ENCODE measurements around the gene TAS1R1. TPM values are rescaled to one million over a fixed set of nuclear protein-coding genes. Genes with fewer than 3 reads are reported as not detected.

Gene TAS1R1
- total RNA-seq: not detected in 2 replicates

GRCh38 chr1:6554907-6555778 lies at the start of gene TAS1R1:
Gene TAS1R1, plus strand, starts transcription at chr1:6555307. Its CDS starts 67 bp downstream, at chr1:6555374.

DNA sequence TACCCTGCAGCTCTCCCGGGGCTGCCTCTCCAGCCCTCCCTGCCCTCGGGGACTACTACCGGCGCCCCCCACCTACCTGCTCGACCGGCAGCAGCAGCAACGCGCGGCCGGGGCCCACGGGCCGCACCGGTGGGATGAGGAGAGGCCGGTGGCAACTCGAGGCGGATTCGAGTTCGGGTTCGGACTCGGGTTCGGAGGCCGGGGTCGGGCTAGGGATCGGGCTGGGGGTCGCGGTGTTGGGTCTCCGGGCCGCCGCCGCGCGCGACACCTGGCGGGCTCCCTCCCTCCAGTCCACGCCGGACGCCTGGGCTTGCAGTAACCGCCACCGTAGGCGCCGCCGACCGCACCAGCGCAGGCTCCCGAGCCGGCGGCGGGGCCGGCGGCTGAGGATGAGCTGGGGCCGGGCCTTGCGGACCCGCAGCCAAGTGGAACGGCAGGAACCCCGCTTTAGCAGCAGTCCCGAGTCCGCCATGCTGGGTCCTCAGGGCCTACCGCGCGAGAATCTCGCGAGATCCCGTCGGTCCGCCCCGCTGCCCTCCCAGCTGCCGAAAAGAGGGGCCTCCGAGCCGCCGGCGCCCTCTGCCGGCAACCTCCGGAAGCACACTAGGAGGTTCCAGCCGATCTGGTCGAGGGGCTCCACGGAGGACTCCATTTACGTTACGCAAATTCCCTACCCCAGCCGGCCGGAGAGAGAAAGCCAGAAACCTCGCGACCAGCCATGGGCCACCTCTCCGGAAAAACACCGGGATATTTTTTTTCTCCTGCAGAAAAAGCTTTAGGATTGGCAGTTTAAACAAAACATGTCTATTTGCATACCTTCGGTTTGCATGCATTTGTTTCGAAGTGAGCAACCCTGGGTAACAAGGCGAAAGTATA lies 838 bp upstream of the TAS1R1 start, which contains the start of gene NOL9:
TSS of gene NOL9 (minus strand) at position 483 of the 876 bp plus-strand sequence. CDS start at position 472, 11 bp downstream.

DNA sequence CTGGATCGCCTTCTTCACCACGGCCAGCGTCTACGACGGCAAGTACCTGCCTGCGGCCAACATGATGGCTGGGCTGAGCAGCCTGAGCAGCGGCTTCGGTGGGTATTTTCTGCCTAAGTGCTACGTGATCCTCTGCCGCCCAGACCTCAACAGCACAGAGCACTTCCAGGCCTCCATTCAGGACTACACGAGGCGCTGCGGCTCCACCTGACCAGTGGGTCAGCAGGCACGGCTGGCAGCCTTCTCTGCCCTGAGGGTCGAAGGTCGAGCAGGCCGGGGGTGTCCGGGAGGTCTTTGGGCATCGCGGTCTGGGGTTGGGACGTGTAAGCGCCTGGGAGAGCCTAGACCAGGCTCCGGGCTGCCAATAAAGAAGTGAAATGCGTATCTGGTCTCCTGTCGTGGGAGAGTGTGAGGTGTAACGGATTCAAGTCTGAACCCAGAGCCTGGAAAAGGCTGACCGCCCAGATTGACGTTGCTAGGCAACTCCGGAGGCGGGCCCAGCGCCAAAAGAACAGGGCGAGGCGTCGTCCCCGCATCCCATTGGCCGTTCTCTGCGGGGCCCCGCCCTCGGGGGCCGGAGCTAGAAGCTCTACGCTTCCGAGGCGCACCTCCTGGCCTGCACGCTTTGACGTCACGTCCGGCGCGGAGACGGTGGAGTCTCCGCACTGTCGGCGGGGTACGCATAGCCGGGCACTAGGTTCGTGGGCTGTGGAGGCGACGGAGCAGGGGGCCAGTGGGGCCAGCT lies 24.4 kb downstream of the TAS1R1 start, which contains the start of gene ZBTB48:
TSS of gene ZBTB48 (plus strand) at position 621 of the 745 bp plus-strand sequence. CDS start 616 bp downstream, outside the sequence.

GRCh38 chr1:6602669-6603237 lies 47.6 kb downstream of the TAS1R1 start, which contains the start of gene KLHL21:
Gene KLHL21, minus strand, starts transcription at chr1:6602869. Its CDS starts 52 bp downstream, at chr1:6602817.

DNA sequence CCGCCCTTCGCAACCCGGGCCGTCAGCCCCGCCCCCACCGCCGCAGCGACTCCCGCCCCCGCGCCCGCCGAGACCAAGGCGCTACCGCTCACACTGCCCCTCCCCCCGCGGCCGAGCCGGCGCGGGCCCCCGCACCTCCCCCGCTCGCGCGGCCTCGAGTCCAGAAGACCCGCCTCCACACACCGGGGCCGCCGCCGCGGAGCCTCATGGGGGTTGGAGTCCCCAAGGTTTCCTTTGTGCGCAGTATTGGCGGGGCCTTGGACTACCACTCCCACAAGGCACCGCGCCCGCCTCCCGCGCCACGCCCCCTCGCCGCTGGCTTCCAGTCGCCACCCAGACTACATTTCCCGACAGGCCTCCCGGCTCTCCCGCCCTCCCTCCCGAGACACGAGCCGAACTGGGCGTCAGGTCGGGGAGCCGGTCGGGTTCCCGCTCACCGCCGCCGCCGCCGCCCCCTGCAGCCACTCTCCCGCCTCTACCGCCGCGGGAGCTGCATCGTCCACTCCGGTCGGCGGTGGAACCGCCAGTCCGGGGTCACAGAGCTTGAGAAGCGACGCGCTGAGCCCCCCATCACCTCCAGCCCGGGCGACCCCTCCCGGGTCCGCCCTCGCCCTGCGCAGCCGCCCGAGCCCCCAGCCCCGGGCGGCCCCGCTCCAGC lies 58.4 kb downstream of the TAS1R1 start, which contains the start of gene PHF13:
TSS of gene PHF13 (plus strand) at position 371 of the 658 bp plus-strand sequence. CDS start 336 bp downstream, outside the sequence.

GRCh38 chr1:6624710-6625583 lies 69.8 kb downstream of the TAS1R1 start, which contains the start of gene THAP3:
Gene THAP3, plus strand, starts transcription at chr1:6624868. Its CDS starts 351 bp downstream, at chr1:6625219.

Other genes with a start within 250 kb of the TAS1R1 start
- gene ACOT7, start 161.5 kb upstream of the TAS1R1 start, total RNA-seq: 36.4 and 66.1 TPM in 2 replicates
- gene HES2, start 135.4 kb upstream of the TAS1R1 start, total RNA-seq: 0.08 and 5.0 TPM in 2 replicates
- gene ESPN, start 130.5 kb upstream of the TAS1R1 start, total RNA-seq: 0.13 TPM in 1 of 2 replicates, not detected in the other
- 0.26 and 7.8 TPM in 2 replicates for gene TNFRSF25, start 89.1 kb upstream of the TAS1R1 start, total RNA-seq
- 5.3 and 15.7 TPM in 2 replicates for gene PLEKHG5, start 63.6 kb upstream of the TAS1R1 start, total RNA-seq
- gene NOL9, start 794 bp upstream of the TAS1R1 start, total RNA-seq: 13.2 and 18.0 TPM in 2 replicates
- gene ZBTB48, start 24.7 kb downstream of the TAS1R1 start, total RNA-seq: 9.6 and 16.4 TPM in 2 replicates
- gene KLHL21, start 47.6 kb downstream of the TAS1R1 start, total RNA-seq: 32.7 and 35.9 TPM in 2 replicates
- gene PHF13, start 58.4 kb downstream of the TAS1R1 start, total RNA-seq: 12.4 and 19.4 TPM in 2 replicates
- 22.4 and 36.2 TPM in 2 replicates for gene THAP3, start 69.6 kb downstream of the TAS1R1 start, total RNA-seq
- gene DNAJC11, start 146.5 kb downstream of the TAS1R1 start, total RNA-seq: 20.4 and 25.7 TPM in 2 replicates
- gene CAMTA1, start 230.1 kb downstream of the TAS1R1 start, total RNA-seq: 71.0 and 138 TPM in 2 replicates